Mesendoderm (in vitro differentiated cells): ENCODE measurements around the gene PLCB1.

Source experiments
- DNase-seq: peaks from one replicate; pipeline ENCODE4 v3.0.0; 2013
- H2AK5ac ChIP-seq: 2 replicates; pipeline ENCODE4 v1.6.1; 2013; ENCODE audit warnings: low read length, inconsistent platforms
- H2BK120ac ChIP-seq: 2 replicates; pipeline ENCODE4 v1.6.1; 2013; ENCODE audit warnings: low read depth, mild to moderate bottlenecking, low read length, moderate library complexity, mixed read lengths
- H2BK15ac ChIP-seq: replicated peaks from 2 replicates; pipeline ENCODE4 v1.6.1; 2013; ENCODE audit warnings: low read depth, mild to moderate bottlenecking, moderate library complexity
- H2BK5ac ChIP-seq: 2 replicates; pipeline ENCODE4 v1.6.1; 2013; ENCODE audit warnings: low read length, inconsistent platforms
- H3K18ac ChIP-seq: 2 replicates; pipeline ENCODE4 v1.6.1; 2013; ENCODE audit warnings: mild to moderate bottlenecking, low read length, mixed read lengths
- H3K23ac ChIP-seq: one replicate; pipeline ENCODE4 v1.6.1; 2013; ENCODE audit warnings: low read length
- H3K27ac ChIP-seq: 2 replicates; pipeline ENCODE4 v1.5.1; 2013; ENCODE audit warnings: low read depth, mild to moderate bottlenecking, inconsistent platforms, low read length, moderate library complexity
- H3K27me3 ChIP-seq: 2 replicates; pipeline ENCODE4 v1.6.1; 2013; ENCODE audit warnings: low read length, control low read depth, mild to moderate bottlenecking, inconsistent platforms; ENCODE audit not compliant: insufficient read depth, poor library complexity
- H3K36me3 ChIP-seq: 2 replicates; pipeline ENCODE4 v1.6.1; 2013; ENCODE audit warnings: low read length, inconsistent platforms; ENCODE audit not compliant: control insufficient read depth, insufficient read depth
- H3K4ac ChIP-seq: one replicate; pipeline ENCODE4 v1.6.1; 2013; ENCODE audit warnings: low read depth, mild to moderate bottlenecking, low read length, moderate library complexity
- H3K4me1 ChIP-seq: 2 replicates; pipeline ENCODE4 v1.6.1; 2013; ENCODE audit warnings: low read depth, low read length, inconsistent platforms; ENCODE audit not compliant: control insufficient read depth
- H3K4me2 ChIP-seq: 2 replicates; pipeline ENCODE4 v1.6.1; 2013; ENCODE audit warnings: low read length
- H3K4me3 ChIP-seq: 2 replicates; pipeline ENCODE4 v1.5.1; 2013; ENCODE audit warnings: mild to moderate bottlenecking, low read length
- H3K56ac ChIP-seq: one replicate; pipeline ENCODE4 v1.6.1; 2013; ENCODE audit warnings: low read length
- H3K79me1 ChIP-seq: 2 replicates; pipeline ENCODE4 v1.6.1; 2013; ENCODE audit warnings: low read length, inconsistent platforms
- H3K79me2 ChIP-seq: 2 replicates; pipeline ENCODE4 v1.6.1; 2013; ENCODE audit warnings: mild to moderate bottlenecking, low read length; ENCODE audit not compliant: control insufficient read depth, insufficient read depth
- H3K9ac ChIP-seq: 2 replicates; pipeline ENCODE4 v1.6.1; 2013; ENCODE audit warnings: low read length, inconsistent platforms
- H4K5ac ChIP-seq: one replicate; pipeline ENCODE4 v1.6.1; 2013; ENCODE audit warnings: low read length
- H4K8ac ChIP-seq: one replicate; pipeline ENCODE4 v1.6.1; 2013; ENCODE audit warnings: low read depth, mild to moderate bottlenecking, control low read depth, low read length, moderate library complexity
- WGBS: extraction: QIAGEN DNeasy Blood & Tissue Kit; methylation state at CpG from one replicate; pipeline ENCODE4 v1.1.7; 2013; ENCODE audit warnings: low lambda C conversion rate, missing lambda C conversion rate; ENCODE audit not compliant: insufficient coverage; ENCODE audit errors: extremely low coverage; 5-methylcytosine and 5-hydroxymethylcytosine counted together

Gene PLCB1

DNA sequence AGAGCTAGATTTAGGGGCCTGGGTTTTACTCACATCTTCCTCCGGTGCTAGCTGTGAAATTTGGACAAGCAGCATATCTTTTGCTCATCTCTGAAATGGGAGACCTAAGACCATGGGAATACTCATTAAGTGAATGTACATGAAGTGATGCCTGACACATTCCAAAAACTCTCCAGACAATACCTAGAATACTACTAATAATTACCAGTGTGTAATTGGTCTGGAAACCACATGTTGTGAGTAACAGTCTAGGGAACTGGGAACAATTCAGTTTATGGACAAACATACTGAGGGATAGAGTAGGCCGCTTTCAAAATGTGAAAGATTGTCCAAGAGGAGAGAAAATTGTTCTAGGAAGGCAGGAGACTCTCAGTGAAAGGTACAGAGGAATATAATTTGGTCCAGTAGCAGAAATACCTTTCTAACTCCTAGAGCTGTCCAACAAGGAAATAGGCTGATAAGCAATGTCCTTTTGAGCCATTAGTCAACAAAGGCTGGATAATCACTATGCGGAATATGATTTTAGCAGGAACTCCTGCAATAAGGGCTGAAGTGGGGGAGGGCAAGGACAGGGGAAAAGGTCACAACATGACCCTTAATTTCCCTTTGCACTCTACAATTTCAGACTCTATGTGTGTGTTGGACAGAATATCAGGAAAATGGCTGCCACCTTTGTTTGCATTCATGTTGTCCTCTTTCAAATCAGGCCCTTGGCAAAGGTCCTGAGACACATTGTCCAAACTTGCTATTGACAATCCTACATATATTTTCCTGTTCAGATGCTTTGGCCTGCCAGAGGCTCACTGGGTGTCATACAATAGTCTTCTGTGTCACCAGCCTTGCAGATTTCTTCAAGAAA is 315.4 kb downstream of the PLCB1 start:
- H3K56ac ChIP-seq = no peak overlapping the region
- H3K23ac ChIP-seq = no peak overlapping the region
- no CpG with 5 or more reads among the region's 3 CpGs for WGBS
- no peaks in the 10 kb centered on the region for H3K27me3 ChIP-seq
- H2BK15ac ChIP-seq = no peak overlapping the region
- no peak overlapping the region for H4K5ac ChIP-seq
- no peak for DNase-seq
- H3K4ac ChIP-seq = no peak overlapping the region
- no peak overlapping the region for H2BK5ac ChIP-seq
- H3K4me3 ChIP-seq = no peak overlapping the region
- no peaks in the 10 kb centered on the region for H3K36me3 ChIP-seq
- H2AK5ac ChIP-seq = no peak overlapping the region
- no peaks in the 10 kb centered on the region for H3K79me1 ChIP-seq
- no peaks in the 10 kb centered on the region for H3K79me2 ChIP-seq
- H4K8ac ChIP-seq = no peak overlapping the region
- no peak overlapping the region for H3K4me2 ChIP-seq
- no peak overlapping the region for H2BK120ac ChIP-seq
- no peak overlapping the region for H3K18ac ChIP-seq
- no peak overlapping the region for H3K27ac ChIP-seq
- no peaks in the 10 kb centered on the region for H3K4me1 ChIP-seq
- H3K9ac ChIP-seq = no peak overlapping the region

DNA sequence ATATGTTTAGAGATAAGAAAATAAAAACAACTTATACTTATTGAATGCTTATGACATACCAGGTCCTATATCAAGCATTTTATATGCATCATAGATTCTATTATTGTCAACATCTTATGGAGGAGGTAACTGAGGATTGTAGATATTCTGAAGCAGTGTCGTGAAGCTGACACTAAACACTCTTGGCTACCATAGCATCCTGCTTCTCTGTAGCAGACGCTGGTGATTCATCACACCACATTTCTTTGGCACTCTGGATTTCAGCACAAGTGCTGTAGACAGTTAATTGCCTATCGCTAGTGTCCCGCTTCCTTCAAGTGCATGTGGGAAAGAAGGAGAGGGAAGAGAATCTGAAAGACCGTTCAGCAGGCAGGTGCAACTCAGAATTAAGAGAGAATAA is 317.1 kb downstream of the PLCB1 start:
- DNase-seq = no peak
- H2BK5ac ChIP-seq = no peak overlapping the region
- H3K4me3 ChIP-seq = no peak overlapping the region
- no peaks in the 10 kb centered on the region for H3K79me2 ChIP-seq
- no peak overlapping the region for H3K9ac ChIP-seq
- no peak overlapping the region for H2AK5ac ChIP-seq
- H3K27me3 ChIP-seq = no peaks in the 10 kb centered on the region
- no peak overlapping the region for H4K5ac ChIP-seq
- no peak overlapping the region for H2BK15ac ChIP-seq
- no peaks in the 10 kb centered on the region for H3K79me1 ChIP-seq
- H3K4ac ChIP-seq = no peak overlapping the region
- no peaks in the 10 kb centered on the region for H3K36me3 ChIP-seq
- H3K27ac ChIP-seq = no peak overlapping the region
- H3K4me2 ChIP-seq = no peak overlapping the region
- no peaks in the 10 kb centered on the region for H3K4me1 ChIP-seq
- no peak overlapping the region for H2BK120ac ChIP-seq
- H3K18ac ChIP-seq = no peak overlapping the region
- no peak overlapping the region for H3K23ac ChIP-seq
- no peak overlapping the region for H3K56ac ChIP-seq
- no peak overlapping the region for H4K8ac ChIP-seq
- no CpG with 5 or more reads among the region's 5 CpGs for WGBS

DNA sequence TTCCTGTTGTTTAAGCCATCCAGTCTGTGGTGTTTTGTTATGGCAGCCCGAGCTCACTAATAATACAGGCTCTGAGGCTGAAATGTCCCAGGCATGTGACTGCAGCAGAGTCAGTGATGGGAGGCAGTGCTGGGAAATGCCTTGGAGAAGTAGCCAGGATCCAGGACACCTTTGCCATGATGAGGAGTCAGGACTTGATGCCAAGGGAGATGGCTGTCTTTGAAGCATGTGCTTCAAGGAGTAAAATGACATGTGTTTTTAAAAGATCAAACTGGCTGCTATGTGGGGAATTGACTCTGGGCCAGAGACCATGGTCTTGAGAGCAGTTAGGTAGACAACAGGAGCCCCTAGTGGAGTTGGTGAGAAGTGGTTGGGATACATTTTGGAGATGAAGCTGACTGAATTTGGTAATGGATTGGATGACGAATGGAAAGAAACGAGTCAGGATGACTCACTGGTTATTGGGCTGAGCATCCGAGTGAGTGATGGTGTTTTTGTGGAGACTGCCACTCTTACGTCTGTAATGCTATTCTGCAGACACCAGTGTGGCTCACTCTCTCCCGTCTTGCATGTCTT is 322.2 kb downstream of the PLCB1 start:
- Histone ChIP-seq H3K4me1 (no peaks in the 10 kb centered on the region), H3K9ac (no peak overlapping the region), H3K23ac (no peak overlapping the region), H3K36me3 (no peaks in the 10 kb centered on the region), H3K4me2 (no peak overlapping the region), H3K79me2 (no peaks in the 10 kb centered on the region), H4K5ac (no peak overlapping the region), H3K27me3 (no peaks in the 10 kb centered on the region), H3K79me1 (no peaks in the 10 kb centered on the region), H3K4ac (no peak overlapping the region), H2BK120ac (no peak overlapping the region), H2BK5ac (no peak overlapping the region), H3K56ac (no peak overlapping the region), H3K27ac (no peak overlapping the region), H3K18ac (no peak overlapping the region), H4K8ac (no peak overlapping the region), H2AK5ac (no peak overlapping the region), H3K4me3 (no peak overlapping the region), H2BK15ac (no peak overlapping the region)
- no CpG with 5 or more reads among the region's 6 CpGs for WGBS
- peak; percentile 90 for DNase-seq

DNA sequence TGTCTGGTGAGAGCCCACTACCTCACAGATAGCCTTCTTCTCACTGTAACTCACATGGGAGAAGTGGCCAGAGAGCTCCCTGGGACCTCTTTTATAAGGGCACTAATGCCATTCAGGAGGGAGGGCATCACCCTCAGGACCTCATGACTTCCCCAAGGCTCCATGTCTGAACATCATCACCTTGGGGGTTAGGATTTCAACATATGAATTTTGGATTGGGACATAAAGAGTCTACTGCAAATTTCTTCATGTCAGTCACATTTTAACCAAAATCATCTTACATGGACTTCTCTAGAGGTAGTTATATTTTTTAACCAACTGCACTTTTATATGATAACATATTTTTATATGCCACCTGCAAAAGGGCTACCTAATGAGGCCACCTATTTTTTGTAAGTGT is 324.7 kb downstream of the PLCB1 start:
- H4K5ac ChIP-seq = no peak overlapping the region
- H3K4me1 ChIP-seq = no peaks in the 10 kb centered on the region
- H3K27me3 ChIP-seq = no peaks in the 10 kb centered on the region
- H2AK5ac ChIP-seq = no peak overlapping the region
- no peak overlapping the region for H3K56ac ChIP-seq
- H4K8ac ChIP-seq = no peak overlapping the region
- no peak for DNase-seq
- H3K27ac ChIP-seq = no peak overlapping the region
- H3K23ac ChIP-seq = no peak overlapping the region
- no peak overlapping the region for H3K18ac ChIP-seq
- H3K4me2 ChIP-seq = no peak overlapping the region
- H2BK120ac ChIP-seq = no peak overlapping the region
- H3K79me2 ChIP-seq = no peaks in the 10 kb centered on the region
- no peaks in the 10 kb centered on the region for H3K79me1 ChIP-seq
- H3K9ac ChIP-seq = no peak overlapping the region
- H2BK15ac ChIP-seq = no peak overlapping the region
- no peak overlapping the region for H3K4me3 ChIP-seq
- H2BK5ac ChIP-seq = no peak overlapping the region
- no peak overlapping the region for H3K4ac ChIP-seq
- H3K36me3 ChIP-seq = no peaks in the 10 kb centered on the region

DNA sequence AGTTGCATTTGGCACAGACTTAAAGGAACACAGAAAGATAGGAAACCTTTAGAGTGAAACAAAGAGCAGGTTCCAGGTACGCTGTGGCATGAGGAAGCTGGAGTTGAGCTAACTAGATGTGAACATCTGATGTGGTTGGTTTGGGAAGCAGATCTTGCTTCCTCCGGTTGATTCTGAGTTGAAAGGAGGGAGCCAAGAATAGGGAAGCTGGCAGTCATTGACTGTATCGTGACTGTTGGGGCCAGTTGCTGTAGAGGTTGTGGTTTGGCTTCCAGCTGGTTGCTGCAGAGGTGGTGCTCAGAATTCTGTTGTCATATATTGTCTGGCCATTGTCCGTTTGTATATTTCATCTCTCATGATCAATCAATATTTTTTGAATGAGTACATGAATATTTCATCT is 325.9 kb downstream of the PLCB1 start:
- H3K9ac ChIP-seq = no peak overlapping the region
- no peaks in the 10 kb centered on the region for H3K36me3 ChIP-seq
- no CpG with 5 or more reads among the region's 4 CpGs for WGBS
- H3K27ac ChIP-seq = no peak overlapping the region
- no peak overlapping the region for H3K4me3 ChIP-seq
- H4K5ac ChIP-seq = no peak overlapping the region
- H3K18ac ChIP-seq = no peak overlapping the region
- H4K8ac ChIP-seq = no peak overlapping the region
- H3K4ac ChIP-seq = no peak overlapping the region
- no peak overlapping the region for H3K4me2 ChIP-seq
- H2BK15ac ChIP-seq = no peak overlapping the region
- no peaks in the 10 kb centered on the region for H3K79me1 ChIP-seq
- no peak overlapping the region for H3K23ac ChIP-seq
- H2BK5ac ChIP-seq = no peak overlapping the region
- no peak overlapping the region for H2BK120ac ChIP-seq
- H3K4me1 ChIP-seq = no peaks in the 10 kb centered on the region
- no peak for DNase-seq
- H3K56ac ChIP-seq = no peak overlapping the region
- H2AK5ac ChIP-seq = no peak overlapping the region
- no peaks in the 10 kb centered on the region for H3K27me3 ChIP-seq
- H3K79me2 ChIP-seq = no peaks in the 10 kb centered on the region

DNA sequence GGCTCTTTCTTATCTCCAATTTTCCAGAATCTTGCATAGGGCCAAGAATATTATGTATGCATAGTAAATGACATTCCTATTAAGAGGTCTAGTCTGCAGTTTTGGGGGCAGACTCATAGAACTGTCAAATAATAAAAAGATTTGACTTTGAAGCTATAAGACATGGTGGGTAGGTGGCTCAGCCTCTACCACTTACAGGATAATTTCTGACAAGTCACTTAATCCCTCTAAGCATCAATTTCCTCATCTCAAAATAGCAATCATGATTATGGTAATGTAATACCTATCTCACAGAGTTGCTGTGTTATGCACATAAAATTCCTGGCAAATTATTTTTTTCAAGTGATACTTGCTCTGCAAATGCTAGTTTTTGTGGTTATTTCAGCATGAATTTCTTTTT is 329.1 kb downstream of the PLCB1 start:
- H3K56ac ChIP-seq = no peak overlapping the region
- no peak overlapping the region for H3K18ac ChIP-seq
- no peak overlapping the region for H2AK5ac ChIP-seq
- H2BK5ac ChIP-seq = no peak overlapping the region
- no peaks in the 10 kb centered on the region for H3K36me3 ChIP-seq
- no peak overlapping the region for H3K4ac ChIP-seq
- H3K4me1 ChIP-seq = no peaks in the 10 kb centered on the region
- no peak overlapping the region for H3K23ac ChIP-seq
- H3K27ac ChIP-seq = no peak overlapping the region
- H3K79me2 ChIP-seq = no peaks in the 10 kb centered on the region
- no peaks in the 10 kb centered on the region for H3K79me1 ChIP-seq
- no peak overlapping the region for H4K8ac ChIP-seq
- DNase-seq = no peak
- H4K5ac ChIP-seq = no peak overlapping the region
- no peak overlapping the region for H3K4me2 ChIP-seq
- H3K27me3 ChIP-seq = no peaks in the 10 kb centered on the region
- H3K4me3 ChIP-seq = no peak overlapping the region
- no peak overlapping the region for H2BK120ac ChIP-seq
- no peak overlapping the region for H3K9ac ChIP-seq
- H2BK15ac ChIP-seq = no peak overlapping the region
